Measurements from ENCODE around the gene AKR1B1. TPM values are rescaled to one million over a fixed set of nuclear protein-coding genes. Genes with fewer than 3 reads are reported as not detected.
A peak's percentile ranks its signal among the peaks of the same experiment; 100 is the strongest.

Gene AKR1B1
- polyA plus RNA-seq, 1 experiment, result 337 TPM

- TF ChIP-seq CTCF (IDR thresholded peaks at IDR 0.05; ENCODE audit: low read depth, low read length), result 0 out of 2 replicates have a peak, but pooled peaks have one; percentile 14
- H3K27ac ChIP-seq (ENCODE audit: low read depth, low read length), result no peak overlapping the region
- H3K4me3 ChIP-seq (ENCODE audit: low read depth, low read length), result no peak overlapping the region
- no peak for DNase-seq (ENCODE audit: low read depth, low spot score)
- CTCF ChIA-PET, result interaction anchor here (1.6 to 4.9 kb wide), 4 partner anchors 13 to 46 kb away, joined by 3 to 59 read pairs (median 12); partner anchors contain the start of gene AKR1B1
- POLR2A ChIA-PET, result no interaction called here
- H3K9me3 ChIP-seq (ENCODE audit: control insufficient read depth, insufficient read depth, low read length), result no peaks in the 10 kb centered on the region
- H3K27me3 ChIP-seq (ENCODE audit: control insufficient read depth, insufficient read depth, low read length), result no peaks in the 10 kb centered on the region
Observed at GRCh38 chr7:134478707-134479106, 19.8 kb upstream of the AKR1B1 start.

GRCh38 chr7:134477954-134478353, 19.1 kb upstream of the AKR1B1 start:
- Histone ChIP-seq H3K27ac (ENCODE audit: low read depth, low read length) (no peak overlapping the region), H3K27me3 (ENCODE audit: control insufficient read depth, insufficient read depth, low read length) (no peaks in the 10 kb centered on the region), H3K4me3 (ENCODE audit: low read depth, low read length) (no peak overlapping the region), H3K9me3 (ENCODE audit: control insufficient read depth, insufficient read depth, low read length) (no peaks in the 10 kb centered on the region)
- ChIA-PET CTCF (interaction anchor here (0.5 to 4.9 kb wide), 7 partner anchors 14 to 601 kb away, joined by 3 to 59 read pairs (median 4); partner anchors contain the start of gene AKR1B1), POLR2A (interaction anchor here (0.6 to 1.2 kb wide), 2 partner anchors 15 to 278 kb away, joined by 4 to 6 read pairs; no protein-coding TSS in a partner anchor)
- DNase-seq (ENCODE audit: low read depth, low spot score), result no peak
- TF ChIP-seq CTCF (IDR thresholded peaks at IDR 0.05; ENCODE audit: low read depth, low read length), result no peak

GRCh38 chr7:134476044-134476443, 17.1 kb upstream of the AKR1B1 start:
- Histone ChIP-seq H3K27ac (ENCODE audit: low read depth, low read length) (no peak overlapping the region), H3K9me3 (ENCODE audit: control insufficient read depth, insufficient read depth, low read length) (no peaks in the 10 kb centered on the region), H3K4me3 (ENCODE audit: low read depth, low read length) (no peak overlapping the region), H3K27me3 (ENCODE audit: control insufficient read depth, insufficient read depth, low read length) (no peaks in the 10 kb centered on the region)
- ChIA-PET POLR2A (no interaction called here), CTCF (interaction anchor here (1.4 to 2.6 kb wide), 2 partner anchors 17 to 43 kb away, joined by 7 to 19 read pairs; partner anchors contain the start of gene AKR1B1)
- no peak for DNase-seq (ENCODE audit: low read depth, low spot score)
- no peak for TF ChIP-seq CTCF (IDR thresholded peaks at IDR 0.05; ENCODE audit: low read depth, low read length)

- no peak for DNase-seq (ENCODE audit: low read depth, low spot score)
- Histone ChIP-seq H3K4me3 (ENCODE audit: low read depth, low read length) (no peak overlapping the region), H3K27me3 (ENCODE audit: control insufficient read depth, insufficient read depth, low read length) (no peaks in the 10 kb centered on the region), H3K27ac (ENCODE audit: low read depth, low read length) (no peak overlapping the region), H3K9me3 (ENCODE audit: control insufficient read depth, insufficient read depth, low read length) (no peaks in the 10 kb centered on the region)
- POLR2A ChIA-PET, result interaction anchor here (0.5 to 0.6 kb wide), 3 partner anchors 26 to 77 kb away, joined by 3 to 4 read pairs (median 3); no protein-coding TSS in a partner anchor
- CTCF ChIA-PET, result interaction anchor here (1.4 to 2.6 kb wide), 3 partner anchors 16 to 42 kb away, joined by 4 to 19 read pairs (median 7); partner anchors contain the start of gene AKR1B1
- no peak for TF ChIP-seq CTCF (IDR thresholded peaks at IDR 0.05; ENCODE audit: low read depth, low read length)
Observed at GRCh38 chr7:134474828-134475227, 15.9 kb upstream of the AKR1B1 start.

- ChIA-PET CTCF (interaction anchor here (0.6 to 2.6 kb wide), 4 partner anchors 39 to 41 kb away, joined by 3 to 19 read pairs (median 4); no protein-coding TSS in a partner anchor), POLR2A (interaction anchor here (1.0 kb wide), 1 partner anchor 157 kb away, joined by 3 read pairs; no protein-coding TSS in a partner anchor)
- no peak for DNase-seq (ENCODE audit: low read depth, low spot score)
- no peak for TF ChIP-seq CTCF (IDR thresholded peaks at IDR 0.05; ENCODE audit: low read depth, low read length)
- no peak overlapping the region for H3K27ac ChIP-seq (ENCODE audit: low read depth, low read length)
- H3K27me3 ChIP-seq (ENCODE audit: control insufficient read depth, insufficient read depth, low read length), result no peaks in the 10 kb centered on the region
- H3K4me3 ChIP-seq (ENCODE audit: low read depth, low read length), result no peak overlapping the region
- no peaks in the 10 kb centered on the region for H3K9me3 ChIP-seq (ENCODE audit: control insufficient read depth, insufficient read depth, low read length)
Observed at GRCh38 chr7:134473861-134474291, 15.0 kb upstream of the AKR1B1 start.

Measured in AG04450 (cell line).